ENCODE results near the gene CYP27C1.

CYP27C1 gene

DNA sequence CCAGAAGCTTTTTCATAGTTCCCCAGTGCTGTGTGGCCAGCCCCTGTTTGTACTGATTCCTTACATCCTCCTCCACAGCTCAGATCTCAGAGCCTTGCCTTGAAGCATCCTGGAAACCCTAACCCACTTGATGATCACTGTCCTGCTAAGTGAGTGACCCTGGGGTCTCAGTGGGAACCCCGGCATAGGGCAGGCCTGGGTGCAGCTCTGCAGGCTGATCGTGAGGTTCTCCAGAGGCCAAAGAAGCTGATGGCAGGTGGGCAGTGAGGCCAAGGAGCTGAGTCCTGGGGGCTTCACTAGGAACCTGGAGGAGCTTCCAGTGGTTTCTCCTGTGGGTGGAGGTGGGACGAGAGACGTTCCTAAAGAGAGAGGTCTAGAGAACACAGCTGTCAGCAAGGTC is 65.7 kb downstream of the CYP27C1 start:
- TF ChIP-seq, protein P1, sequence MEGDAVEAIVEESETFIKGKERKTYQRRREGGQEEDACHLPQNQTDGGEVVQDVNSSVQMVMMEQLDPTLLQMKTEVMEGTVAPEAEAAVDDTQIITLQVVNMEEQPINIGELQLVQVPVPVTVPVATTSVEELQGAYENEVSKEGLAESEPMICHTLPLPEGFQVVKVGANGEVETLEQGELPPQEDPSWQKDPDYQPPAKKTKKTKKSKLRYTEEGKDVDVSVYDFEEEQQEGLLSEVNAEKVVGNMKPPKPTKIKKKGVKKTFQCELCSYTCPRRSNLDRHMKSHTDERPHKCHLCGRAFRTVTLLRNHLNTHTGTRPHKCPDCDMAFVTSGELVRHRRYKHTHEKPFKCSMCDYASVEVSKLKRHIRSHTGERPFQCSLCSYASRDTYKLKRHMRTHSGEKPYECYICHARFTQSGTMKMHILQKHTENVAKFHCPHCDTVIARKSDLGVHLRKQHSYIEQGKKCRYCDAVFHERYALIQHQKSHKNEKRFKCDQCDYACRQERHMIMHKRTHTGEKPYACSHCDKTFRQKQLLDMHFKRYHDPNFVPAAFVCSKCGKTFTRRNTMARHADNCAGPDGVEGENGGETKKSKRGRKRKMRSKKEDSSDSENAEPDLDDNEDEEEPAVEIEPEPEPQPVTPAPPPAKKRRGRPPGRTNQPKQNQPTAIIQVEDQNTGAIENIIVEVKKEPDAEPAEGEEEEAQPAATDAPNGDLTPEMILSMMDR (IDR thresholded peaks at IDR 0.05; ENCODE audit: insufficient read depth, low read length, poor library complexity, severe bottlenecking) = no peak
- H3K4me3 ChIP-seq (replicated peaks; ENCODE audit: low read depth, low read length) = no peak overlapping the region
- no peaks in the 10 kb centered on the region for H3K36me3 ChIP-seq (ENCODE audit: control insufficient read depth, insufficient read depth, low read length)
- H3K27me3 ChIP-seq (replicated peaks; ENCODE audit: control insufficient read depth, insufficient read depth, low read length) = no peaks in the 10 kb centered on the region
- DNase-seq (ENCODE audit: extremely low read depth, insufficient read length) = no peak

GRCh38 chr2:127153691-127154158 is 66.4 kb downstream of the CYP27C1 start:
- Histone ChIP-seq H3K4me3 (replicated peaks; ENCODE audit: low read depth, low read length) (no peak overlapping the region), H3K36me3 (ENCODE audit: control insufficient read depth, insufficient read depth, low read length) (no peaks in the 10 kb centered on the region), H3K27me3 (replicated peaks; ENCODE audit: control insufficient read depth, insufficient read depth, low read length) (no peaks in the 10 kb centered on the region)
- no peak for DNase-seq (ENCODE audit: extremely low read depth, insufficient read length)
- TF ChIP-seq, protein P1 (IDR thresholded peaks at IDR 0.05; ENCODE audit: insufficient read depth, low read length, poor library complexity, severe bottlenecking) = no peak

GRCh38 chr2:127150996-127151395 is 69.1 kb downstream of the CYP27C1 start:
- Histone ChIP-seq H3K27me3 (replicated peaks; ENCODE audit: control insufficient read depth, insufficient read depth, low read length) (no peaks in the 10 kb centered on the region), H3K36me3 (ENCODE audit: control insufficient read depth, insufficient read depth, low read length) (no peaks in the 10 kb centered on the region), H3K4me3 (replicated peaks; ENCODE audit: low read depth, low read length) (no peak overlapping the region)
- no peak for DNase-seq (ENCODE audit: extremely low read depth, insufficient read length)
- TF ChIP-seq, protein P1 (IDR thresholded peaks at IDR 0.05; ENCODE audit: insufficient read depth, low read length, poor library complexity, severe bottlenecking) = no peak

DNA sequence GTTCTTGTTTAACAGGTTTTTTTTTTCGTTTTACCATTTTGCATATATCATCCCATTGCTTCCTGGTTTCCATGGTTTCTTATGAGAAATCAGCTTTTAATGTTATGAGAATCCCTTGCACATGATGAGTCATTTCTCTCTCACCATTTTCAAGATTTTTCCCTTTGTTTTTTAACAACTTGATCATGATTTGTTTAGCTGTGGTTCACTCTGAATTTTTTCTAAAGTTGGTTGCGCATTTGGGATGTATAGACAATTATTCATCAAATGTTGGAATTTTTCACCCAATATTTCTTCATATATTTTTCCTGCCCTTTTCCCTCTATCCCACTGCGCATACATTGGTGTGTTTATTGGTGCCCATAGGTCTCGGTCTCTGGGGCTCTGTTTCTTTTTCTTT is 70.7 kb downstream of the CYP27C1 start:
- H3K36me3 ChIP-seq (ENCODE audit: control insufficient read depth, insufficient read depth, low read length) = no peaks in the 10 kb centered on the region
- no peak for DNase-seq (ENCODE audit: extremely low read depth, insufficient read length)
- TF ChIP-seq, protein P1 (IDR thresholded peaks at IDR 0.05; ENCODE audit: insufficient read depth, low read length, poor library complexity, severe bottlenecking) = no peak
- no peak overlapping the region for H3K4me3 ChIP-seq (replicated peaks; ENCODE audit: low read depth, low read length)
- H3K27me3 ChIP-seq (replicated peaks; ENCODE audit: control insufficient read depth, insufficient read depth, low read length) = no peaks in the 10 kb centered on the region

GRCh38 chr2:127146820-127147502 is 73.1 kb downstream of the CYP27C1 start:
- no peak for DNase-seq (ENCODE audit: extremely low read depth, insufficient read length)
- TF ChIP-seq, protein P1 (IDR thresholded peaks at IDR 0.05; ENCODE audit: insufficient read depth, low read length, poor library complexity, severe bottlenecking) = no peak
- H3K36me3 ChIP-seq (ENCODE audit: control insufficient read depth, insufficient read depth, low read length) = no peaks in the 10 kb centered on the region
- H3K4me3 ChIP-seq (replicated peaks; ENCODE audit: low read depth, low read length) = no peak overlapping the region
- no peaks in the 10 kb centered on the region for H3K27me3 ChIP-seq (replicated peaks; ENCODE audit: control insufficient read depth, insufficient read depth, low read length)
